HG03439 (cell line): ENCODE data around the gene KIF20B.

Experiments
- ATAC-seq: cut with Tn5 transposase; IDR thresholded peaks from one replicate; pipeline ENCODE4 v1.9.1; 2021; ENCODE audit warnings: mild to moderate bottlenecking, moderate library complexity; ENCODE audit not compliant: unreplicated experiment

Gene KIF20B, protein sequence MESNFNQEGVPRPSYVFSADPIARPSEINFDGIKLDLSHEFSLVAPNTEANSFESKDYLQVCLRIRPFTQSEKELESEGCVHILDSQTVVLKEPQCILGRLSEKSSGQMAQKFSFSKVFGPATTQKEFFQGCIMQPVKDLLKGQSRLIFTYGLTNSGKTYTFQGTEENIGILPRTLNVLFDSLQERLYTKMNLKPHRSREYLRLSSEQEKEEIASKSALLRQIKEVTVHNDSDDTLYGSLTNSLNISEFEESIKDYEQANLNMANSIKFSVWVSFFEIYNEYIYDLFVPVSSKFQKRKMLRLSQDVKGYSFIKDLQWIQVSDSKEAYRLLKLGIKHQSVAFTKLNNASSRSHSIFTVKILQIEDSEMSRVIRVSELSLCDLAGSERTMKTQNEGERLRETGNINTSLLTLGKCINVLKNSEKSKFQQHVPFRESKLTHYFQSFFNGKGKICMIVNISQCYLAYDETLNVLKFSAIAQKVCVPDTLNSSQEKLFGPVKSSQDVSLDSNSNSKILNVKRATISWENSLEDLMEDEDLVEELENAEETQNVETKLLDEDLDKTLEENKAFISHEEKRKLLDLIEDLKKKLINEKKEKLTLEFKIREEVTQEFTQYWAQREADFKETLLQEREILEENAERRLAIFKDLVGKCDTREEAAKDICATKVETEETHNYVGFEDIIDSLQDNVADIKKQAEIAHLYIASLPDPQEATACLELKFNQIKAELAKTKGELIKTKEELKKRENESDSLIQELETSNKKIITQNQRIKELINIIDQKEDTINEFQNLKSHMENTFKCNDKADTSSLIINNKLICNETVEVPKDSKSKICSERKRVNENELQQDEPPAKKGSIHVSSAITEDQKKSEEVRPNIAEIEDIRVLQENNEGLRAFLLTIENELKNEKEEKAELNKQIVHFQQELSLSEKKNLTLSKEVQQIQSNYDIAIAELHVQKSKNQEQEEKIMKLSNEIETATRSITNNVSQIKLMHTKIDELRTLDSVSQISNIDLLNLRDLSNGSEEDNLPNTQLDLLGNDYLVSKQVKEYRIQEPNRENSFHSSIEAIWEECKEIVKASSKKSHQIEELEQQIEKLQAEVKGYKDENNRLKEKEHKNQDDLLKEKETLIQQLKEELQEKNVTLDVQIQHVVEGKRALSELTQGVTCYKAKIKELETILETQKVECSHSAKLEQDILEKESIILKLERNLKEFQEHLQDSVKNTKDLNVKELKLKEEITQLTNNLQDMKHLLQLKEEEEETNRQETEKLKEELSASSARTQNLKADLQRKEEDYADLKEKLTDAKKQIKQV (N-terminal part only)

DNA sequence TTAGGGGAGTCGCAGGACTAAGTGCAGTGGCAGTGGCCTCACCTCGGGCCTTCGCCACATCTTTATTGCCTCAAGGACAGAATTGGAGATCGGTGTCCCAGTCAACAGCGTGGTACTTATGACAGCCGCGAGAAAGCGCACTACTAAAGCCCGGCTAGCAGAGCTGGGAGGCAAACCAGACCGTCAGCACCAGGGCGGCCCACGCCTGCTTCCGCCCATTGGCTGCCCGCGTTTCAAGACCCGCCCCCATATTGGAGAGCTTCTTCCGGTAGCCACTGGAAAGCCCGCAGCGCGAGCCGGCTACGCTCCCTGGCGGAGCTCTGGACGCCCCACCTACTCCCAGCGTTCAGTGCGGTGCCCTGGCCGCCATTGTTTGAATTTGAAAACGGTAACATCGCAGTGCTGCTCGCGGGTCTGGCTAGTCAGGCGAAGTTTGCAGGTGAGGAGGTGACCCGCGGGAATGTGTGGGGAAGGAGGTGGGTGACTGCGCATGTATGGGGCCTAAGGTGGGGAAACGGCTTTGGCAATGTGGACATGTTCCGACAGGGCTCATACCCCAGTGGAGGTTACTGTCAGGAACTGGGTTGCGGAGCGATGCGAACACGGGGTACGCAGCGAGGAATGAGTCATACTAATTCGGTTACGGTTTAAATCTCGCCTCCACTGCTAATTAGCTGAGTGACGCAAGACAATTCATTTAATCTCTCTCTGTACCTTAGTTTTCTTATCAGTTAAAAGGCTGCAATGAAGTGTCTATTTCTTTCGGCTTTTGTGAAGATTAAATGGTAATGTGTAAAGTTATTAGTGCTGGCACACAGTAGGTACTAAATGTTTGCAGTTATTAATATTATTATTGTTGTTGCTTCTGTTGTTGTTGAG, at the start of gene KIF20B:
TSS of gene KIF20B (plus strand) at position 349 of the 879 bp plus-strand sequence. CDS start 3,705 bp downstream, outside the sequence.
- peak; percentile 97 for ATAC-seq

DNA sequence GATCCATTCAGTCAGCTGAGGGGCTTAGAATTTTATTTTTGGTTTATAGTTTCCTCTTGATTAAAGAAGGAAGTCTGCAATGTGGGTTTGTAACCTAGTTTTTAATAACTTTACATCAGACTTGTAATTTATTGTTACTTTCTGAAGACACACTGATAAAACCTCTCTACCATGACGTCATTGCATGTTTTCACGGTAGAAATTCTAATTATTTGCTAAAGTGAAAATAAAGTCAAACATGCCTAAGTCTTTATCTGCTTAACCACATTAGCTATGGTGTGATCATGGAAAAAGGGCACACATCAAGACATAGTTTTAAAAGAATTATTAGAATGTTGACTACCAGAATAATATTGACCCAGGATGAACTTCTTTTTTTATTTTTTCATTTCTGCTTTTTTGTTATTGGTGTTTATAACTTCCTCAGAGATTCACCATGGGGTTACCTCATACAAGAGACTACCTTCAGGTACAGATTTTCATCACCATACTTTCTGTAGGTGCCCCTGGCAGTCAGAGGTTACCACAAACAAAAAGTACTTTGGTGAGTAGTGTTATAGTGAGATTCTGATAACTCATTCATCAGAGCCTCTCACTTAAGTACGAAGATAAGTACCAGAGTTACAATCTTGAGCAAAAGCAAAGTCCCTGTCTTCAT, 49.3 kb upstream of the KIF20B start:
- ATAC-seq: no peak

DNA sequence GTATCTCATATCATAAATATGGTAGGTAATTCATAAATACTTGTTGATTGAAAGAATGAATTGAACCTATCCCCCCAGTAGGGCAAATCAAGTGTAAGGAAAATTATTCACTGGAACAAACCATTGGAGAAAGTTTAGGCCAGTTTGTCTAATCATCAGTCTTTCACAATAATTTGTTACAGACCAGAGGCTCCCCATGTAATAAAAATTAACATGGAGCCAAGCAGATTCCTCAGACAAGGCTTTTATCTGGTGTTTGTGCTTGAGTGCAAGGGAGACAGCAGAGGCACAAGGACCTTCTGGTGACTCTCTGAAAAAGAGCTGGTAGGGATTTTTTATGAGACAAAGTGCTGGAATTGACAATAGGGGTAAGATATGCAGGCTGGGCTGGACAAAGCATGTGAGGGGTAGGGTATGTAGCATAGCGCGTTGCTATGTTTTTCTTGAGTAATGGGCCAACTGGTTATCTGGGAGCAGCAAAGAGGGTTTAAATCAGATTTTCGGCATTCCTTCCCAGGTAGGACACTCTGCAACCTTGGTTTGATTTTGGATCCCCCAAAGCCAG, 48.5 kb upstream of the KIF20B start:
- ATAC-seq: no peak

DNA sequence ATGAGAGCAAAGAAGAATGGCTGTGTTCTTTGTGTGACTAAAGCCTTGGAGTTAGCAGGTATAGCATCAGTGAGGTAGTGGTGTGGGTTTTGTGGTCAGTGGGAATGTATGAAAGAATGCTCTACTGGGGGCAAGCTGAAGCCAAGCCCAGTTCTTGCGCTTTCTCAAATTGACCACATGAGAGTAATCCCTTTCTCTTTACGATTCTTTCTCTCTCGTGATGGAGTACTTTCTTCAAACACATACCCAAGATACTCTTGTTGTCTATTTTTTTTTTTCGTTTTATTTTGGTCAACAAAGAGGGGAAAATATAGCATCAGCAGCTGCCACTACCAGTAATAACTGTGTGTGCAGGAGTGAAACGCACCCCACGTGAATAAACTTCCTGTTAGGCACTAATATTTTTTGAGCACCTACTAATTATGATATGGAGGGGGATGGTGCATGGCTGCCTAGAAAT, 48.0 kb upstream of the KIF20B start:
- ATAC-seq: peak; percentile 70

DNA sequence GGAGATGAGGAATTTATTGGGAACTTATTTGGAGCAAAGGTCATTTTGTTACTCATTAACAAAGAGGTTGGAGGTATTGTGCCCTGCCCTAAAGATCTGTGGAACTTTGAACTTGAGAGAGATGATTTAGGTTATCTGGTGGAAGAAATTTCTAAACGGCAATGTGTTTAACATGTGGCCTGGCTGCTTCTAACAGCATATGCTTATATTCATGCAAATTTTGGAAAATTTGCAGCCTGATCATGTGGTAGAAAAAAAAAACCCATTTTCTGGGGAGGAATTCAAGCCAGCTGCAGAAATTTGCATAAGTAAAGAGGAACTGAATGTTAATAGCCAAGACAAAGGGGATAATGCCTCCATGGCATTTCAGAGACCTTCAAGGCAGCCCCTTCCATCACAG, 45.7 kb upstream of the KIF20B start:
- no peak for ATAC-seq

DNA sequence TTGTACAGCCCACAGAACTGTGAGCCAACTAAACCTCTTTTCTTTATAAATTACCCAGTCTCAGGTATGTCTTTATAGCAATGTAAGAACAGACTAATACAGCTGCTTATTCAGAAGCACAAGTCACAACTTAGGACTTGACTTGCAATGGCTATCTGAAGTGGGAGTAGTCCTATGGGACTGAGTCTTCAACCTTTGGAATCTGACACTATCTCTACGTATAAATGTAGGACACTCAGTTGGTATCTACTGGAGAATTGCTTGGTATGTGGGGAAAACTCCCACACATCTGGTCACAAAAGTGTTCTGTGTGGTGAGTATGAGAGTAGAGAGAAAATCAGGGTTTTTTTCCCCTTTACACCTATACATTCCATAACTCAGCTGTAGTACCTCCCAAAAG, 44.1 kb upstream of the KIF20B start:
- no peak for ATAC-seq

DNA sequence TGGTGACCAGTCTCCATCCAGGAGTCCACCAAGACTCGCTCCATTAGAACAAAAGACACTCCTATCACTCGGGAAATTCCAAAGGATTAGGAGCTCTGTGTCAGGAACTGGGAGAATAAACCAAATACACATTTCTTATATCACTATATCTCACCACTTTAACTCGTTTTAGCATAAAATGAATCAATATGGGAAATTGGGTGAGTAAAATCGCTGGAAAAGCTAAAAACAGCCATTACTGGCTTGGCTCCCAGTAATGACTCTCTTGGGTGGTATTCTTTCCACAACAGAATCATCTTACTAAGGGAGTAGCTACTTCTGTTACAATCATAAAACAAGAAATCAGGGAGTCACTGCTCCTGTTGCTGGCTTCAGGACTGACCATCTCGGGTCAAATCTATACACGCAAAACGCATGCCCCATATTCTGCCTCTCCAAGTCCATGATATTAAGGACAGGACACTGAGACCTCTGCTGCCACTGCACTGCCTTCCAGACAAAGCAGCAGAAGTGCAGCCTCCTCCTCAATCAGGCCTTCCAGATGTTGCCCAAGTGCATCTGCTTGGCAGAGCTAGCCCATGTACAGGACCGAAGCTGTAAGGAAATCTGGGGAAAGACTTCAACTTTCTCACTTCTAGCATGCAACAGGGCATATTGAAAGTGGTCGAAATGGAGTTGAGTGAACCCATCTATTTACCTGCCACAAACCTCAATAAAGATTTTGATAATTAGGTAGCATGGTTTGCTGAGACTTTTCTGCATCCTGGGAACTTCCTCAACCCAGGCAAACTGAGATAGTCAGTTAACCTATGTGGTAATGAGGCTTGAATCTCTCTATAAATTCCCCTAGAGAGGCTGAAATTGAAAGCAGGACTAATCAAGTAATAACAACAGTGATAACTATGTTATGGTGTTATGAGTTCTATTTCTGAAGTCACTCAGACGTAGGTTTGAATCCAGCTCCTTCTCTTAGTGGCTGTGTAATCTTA, 42.0 kb upstream of the KIF20B start:
- no peak for ATAC-seq

DNA sequence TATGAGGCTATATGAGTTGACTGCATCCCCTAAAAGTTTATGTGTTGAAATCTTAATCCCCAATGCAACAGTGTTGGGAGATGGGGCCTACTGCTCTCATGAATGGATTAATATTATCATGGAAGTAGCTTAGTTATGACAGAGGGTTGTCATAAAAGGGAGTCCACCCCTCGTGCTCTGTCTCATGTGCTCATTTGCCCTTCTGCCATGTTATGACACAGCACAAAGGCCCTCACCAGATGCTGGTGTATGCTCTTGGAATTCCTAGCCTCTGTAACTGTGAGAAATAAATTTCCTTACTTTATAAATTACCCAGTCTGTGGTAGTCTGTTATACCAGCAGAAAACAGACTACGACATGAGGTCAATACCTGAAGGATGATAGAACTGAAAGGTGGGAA, 38.8 kb upstream of the KIF20B start:
- no peak for ATAC-seq

DNA sequence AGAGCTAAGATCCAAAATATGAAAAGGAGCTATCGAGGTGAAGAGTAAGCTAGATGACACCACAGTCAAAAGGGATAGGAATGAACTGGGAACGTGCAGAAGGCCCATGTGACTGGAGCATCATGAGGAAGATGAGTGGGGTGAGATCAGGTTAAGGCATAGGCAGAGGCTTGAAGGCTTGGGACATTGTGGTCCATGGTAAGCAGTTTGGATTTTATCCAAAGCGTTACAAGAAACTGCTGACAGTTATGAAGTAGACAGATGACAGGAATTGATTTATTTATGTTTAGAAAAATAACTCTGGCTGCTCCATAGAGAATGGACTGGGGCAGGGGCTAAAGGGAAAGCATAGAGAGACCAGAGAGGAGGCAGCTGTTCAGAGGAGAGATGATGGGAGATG, 38.2 kb upstream of the KIF20B start:
- no peak for ATAC-seq

DNA sequence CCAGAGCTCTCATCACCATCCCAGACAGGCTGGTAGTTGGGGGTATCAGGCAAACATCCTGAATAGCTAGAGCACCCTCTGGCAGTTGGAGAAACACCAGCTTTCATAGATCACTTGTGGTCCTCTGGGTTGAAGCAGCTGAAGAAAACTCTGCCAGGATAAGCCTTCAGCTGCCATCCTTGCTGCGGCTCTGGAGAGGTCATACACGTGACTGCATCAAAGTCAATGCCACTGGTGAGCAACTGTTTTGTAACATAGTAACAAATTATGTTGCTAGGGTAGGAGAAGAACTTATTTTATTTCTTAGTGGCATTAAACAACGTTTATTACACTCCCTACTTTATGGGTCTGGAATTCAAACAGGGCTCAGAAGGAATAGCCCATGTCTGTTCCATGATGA, 37.2 kb upstream of the KIF20B start:
- ATAC-seq: no peak

DNA sequence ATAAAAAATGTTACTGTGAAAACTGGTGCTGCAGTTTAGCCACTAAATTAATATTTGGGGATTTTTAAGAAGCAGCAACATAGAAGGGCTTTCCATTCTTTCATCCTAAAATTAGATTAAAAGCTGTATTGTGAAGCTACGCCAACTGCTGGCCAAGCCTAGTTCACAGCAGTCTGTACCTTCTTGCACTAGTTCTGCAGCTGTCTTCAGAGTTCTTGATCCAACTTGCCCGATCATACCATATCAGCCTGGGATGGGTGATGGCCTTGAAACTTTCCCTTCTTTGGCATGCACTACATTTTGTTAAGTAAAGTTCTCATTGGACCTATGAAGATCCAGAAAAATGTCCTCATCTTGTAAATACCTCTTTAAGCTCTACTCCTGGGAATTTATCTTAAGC, 36.1 kb upstream of the KIF20B start:
- no peak for ATAC-seq

DNA sequence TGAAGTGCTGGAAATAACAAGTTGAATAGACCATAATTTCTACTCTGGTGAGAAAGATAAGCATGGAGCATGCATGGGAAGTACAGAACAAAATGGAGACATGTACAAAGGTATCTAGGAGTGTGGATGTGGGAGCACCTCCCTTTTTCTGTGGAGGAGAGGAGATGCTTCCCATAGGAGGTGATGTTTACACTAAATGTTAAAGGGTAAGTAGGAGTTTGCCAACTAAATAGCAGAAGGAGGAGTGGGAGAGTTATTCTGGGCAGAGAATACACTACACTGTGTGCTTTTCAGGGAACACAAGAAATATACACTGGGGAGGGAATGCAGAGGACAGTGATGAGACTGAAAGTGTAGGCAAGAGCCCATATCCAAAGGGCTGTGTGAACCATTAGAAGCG, 35.3 kb upstream of the KIF20B start:
- no peak for ATAC-seq

DNA sequence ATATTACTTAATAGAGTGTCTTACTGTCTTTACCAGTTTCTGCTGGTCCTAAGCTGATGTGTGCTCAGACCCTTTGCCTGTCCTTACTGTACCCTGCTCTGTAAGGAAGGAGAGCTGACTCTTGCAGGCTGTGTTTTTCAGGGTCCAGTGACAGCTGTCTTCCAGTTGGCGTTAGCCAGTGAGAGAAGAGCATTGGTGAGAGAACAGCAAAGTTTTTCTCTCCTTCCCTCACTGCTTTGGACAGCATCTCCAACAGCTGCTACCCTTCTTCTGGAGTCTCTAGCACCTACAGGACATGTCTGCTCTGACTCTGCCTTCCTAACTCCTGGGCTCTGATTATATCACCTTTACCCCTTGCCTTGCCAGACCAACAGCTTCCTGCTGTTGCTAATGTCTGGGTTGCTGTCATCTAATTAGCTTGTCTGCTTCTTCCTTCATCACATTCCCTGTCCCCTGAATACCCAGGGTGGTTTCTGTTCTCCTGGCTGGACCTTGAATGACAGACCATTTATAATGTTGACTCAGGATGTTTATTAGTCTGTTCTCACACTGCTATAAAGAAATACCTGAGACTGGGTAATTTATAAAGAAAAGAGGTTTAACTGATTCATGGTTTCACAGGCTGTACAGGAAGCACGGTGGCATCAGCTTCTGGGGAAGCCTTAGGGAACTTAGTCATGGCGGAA, 32.9 kb upstream of the KIF20B start:
- ATAC-seq: no peak

DNA sequence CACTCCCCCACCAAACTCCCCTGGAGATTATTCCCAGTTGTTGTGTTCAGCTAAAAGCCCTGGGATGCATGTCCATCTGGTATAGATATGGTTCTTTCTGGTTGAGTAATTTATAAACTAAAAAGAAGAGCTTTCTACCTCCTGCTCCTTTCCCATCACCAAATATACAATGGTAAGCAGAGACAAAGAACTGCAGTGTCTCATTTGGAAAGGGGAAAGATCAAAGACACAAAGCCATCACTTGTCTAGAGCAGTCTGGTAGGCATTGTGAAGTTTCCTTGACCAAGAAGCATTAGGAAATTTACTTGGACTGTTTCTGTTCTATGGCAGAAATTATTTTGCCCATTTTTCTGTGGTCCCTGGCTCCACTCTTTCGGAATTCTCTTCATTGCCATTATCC, 31.4 kb upstream of the KIF20B start:
- ATAC-seq: no peak

DNA sequence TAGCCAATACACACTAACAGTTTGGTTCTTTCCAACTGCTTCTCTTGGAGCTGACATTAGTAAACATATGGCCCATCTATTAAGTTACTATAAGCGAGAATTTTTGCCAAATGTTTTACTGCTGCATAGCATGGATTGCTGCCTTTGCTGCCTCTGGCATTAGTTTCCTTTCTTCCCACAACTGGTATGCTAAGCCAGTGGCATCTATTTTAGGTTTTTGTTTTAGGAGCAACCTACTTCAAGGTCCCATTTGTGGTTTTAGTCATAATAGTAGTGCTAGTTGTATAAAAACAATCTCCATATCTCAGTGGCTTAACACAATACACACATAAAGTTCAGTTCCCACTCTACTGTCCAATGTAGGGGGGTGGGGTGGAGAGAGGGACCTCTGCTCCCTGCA, 30.5 kb upstream of the KIF20B start:
- ATAC-seq: no peak

DNA sequence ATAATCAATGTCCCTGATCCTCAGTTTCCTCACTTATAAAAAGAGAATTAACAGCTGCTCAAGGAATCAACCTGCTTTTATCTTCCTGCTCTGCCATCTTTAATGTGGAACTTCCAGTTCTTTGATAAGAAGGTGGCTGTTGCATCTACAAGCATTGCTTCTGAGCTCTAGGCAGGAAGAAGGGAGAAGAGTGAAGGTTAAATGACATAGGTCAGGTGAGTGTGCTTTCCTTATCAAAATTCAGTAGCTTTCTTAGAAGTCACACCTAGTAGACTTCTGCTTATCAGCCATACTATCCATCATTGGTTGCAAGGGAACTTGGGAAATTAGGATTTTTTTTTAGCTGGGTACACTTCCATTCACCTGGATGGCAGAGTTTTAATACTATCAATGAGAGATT, 24.0 kb upstream of the KIF20B start:
- no peak for ATAC-seq

DNA sequence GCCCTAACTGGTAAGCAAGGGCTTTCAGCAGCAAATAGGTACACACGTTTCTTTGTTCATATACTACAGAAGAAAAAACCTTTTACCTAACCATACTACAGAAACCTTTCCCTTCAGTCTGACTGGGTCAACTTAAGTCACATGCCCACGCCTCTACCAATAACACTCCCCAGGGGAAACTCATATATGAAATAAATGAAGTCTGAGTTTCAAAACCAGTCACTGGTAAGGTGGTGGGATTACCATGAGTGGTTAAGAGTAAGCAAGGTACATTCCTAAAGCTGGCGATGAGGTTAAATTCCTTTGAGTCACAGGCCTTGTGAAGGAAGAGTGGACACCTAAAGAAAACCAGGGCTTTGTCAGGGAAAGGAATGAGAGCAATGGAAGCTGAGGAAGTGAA, 21.4 kb upstream of the KIF20B start:
- ATAC-seq: no peak
